Measurements from ENCODE around the gene FOXN4.
"Not testable (repeated sequence)": the region's sequence is repeated elsewhere in the genome, so short reads cannot be mapped to it uniquely, and the experiment has no call there.

The FOXN4 gene

GRCh38 chr12:109329003-109329402, 19.9 kb upstream of the FOXN4 start:
- no peak for TF ChIP-seq CTCF (IDR thresholded peaks at IDR 0.05; ENCODE audit: low read depth, low read length)
- no peak overlapping the region for H3K4me3 ChIP-seq (ENCODE audit: low read depth, low read length)

- H3K4me3 ChIP-seq (ENCODE audit: low read depth, low read length): not testable (repeated sequence)
Measured at GRCh38 chr12:109321294-109321693, 12.2 kb upstream of the FOXN4 start.

- no peak for TF ChIP-seq CTCF (IDR thresholded peaks at IDR 0.05; ENCODE audit: low read depth, low read length)
- no peak overlapping the region for H3K4me3 ChIP-seq (ENCODE audit: low read depth, low read length)
Measured at GRCh38 chr12:109310247-109311125, 1.4 kb upstream of the FOXN4 start.

- no peak overlapping the region for H3K4me3 ChIP-seq (ENCODE audit: low read depth, low read length)
- TF ChIP-seq CTCF (IDR thresholded peaks at IDR 0.05; ENCODE audit: low read depth, low read length): no peak
Measured at GRCh38 chr12:109309381-109310246, 530 bp upstream of the FOXN4 start.

GRCh38 chr12:109307051-109307450, 2.0 kb downstream of the FOXN4 start:
- no peak overlapping the region for H3K4me3 ChIP-seq (ENCODE audit: low read depth, low read length)
- TF ChIP-seq CTCF (IDR thresholded peaks at IDR 0.05; ENCODE audit: low read depth, low read length): no peak

- H3K4me3 ChIP-seq (ENCODE audit: low read depth, low read length): no peak overlapping the region
- no peak for TF ChIP-seq CTCF (IDR thresholded peaks at IDR 0.05; ENCODE audit: low read depth, low read length)
Measured at GRCh38 chr12:109305547-109305946, 3.5 kb downstream of the FOXN4 start.

- no peak overlapping the region for H3K4me3 ChIP-seq (ENCODE audit: low read depth, low read length)
- no peak for TF ChIP-seq CTCF (IDR thresholded peaks at IDR 0.05; ENCODE audit: low read depth, low read length)
Measured at GRCh38 chr12:109304485-109304884, 4.6 kb downstream of the FOXN4 start.
